K562 (cell line): ENCODE measurements around the gene EEA1. TPM values are rescaled to one million over a fixed set of nuclear protein-coding genes. Genes with fewer than 3 reads are reported as not detected.

Experiments
- BCL6 ChIP-seq: fragments of 250-450 bp; sonication (Bioruptor Pico); IDR thresholded peaks from 2 replicates; pipeline ENCODE4 v1.4.0; 2020
- BHLHE40 ChIP-seq: IDR thresholded peaks from 2 replicates; pipeline ENCODE4 v1.6.1; 2011; ENCODE audit warnings: low read length, improper control_type of control experiment
- CREB3L1 ChIP-seq: fragments of 450-650 bp; IDR thresholded peaks from 2 replicates; pipeline ENCODE4 v1.6.1; 2014; ENCODE audit warnings: low read depth, mild to moderate bottlenecking, moderate library complexity, borderline replicate concordance
- MAFK ChIP-seq: IDR thresholded peaks from 2 replicates; pipeline ENCODE4 v1.6.1; 2011; ENCODE audit warnings: low read length, improper control_type of control experiment
- MBD1 ChIP-seq: fragments of 250-450 bp; sonication (Bioruptor Pico); IDR thresholded peaks from 2 replicates; pipeline ENCODE4 v1.8.0; 2022; ENCODE audit warnings: inconsistent platforms
- MCM7 ChIP-seq, 2 experiments: fragments of 450-650 bp; IDR thresholded peaks; 2 replicates each; pipeline ENCODE4 v1.6.1; 2016 to 2018
- MYBL2 ChIP-seq, 2 experiments: fragments of 450-650 bp in 1 of 2; sonication (generic) in 1 of 2; formaldehyde crosslinking in 1 of 2; IDR thresholded peaks; 2 replicates each; pipeline versions ENCODE4 v1.6.1 to v1.8.1; 2017 to 2022; ENCODE audit warnings: borderline replicate concordance in 1 of 2, inconsistent platforms in 1 of 2, low read depth in 1 of 2, mild to moderate bottlenecking in 1 of 2, missing genetic modification reagents in 1 of 2, moderate library complexity in 1 of 2
- PCBP2 ChIP-seq: fragments of 200-400 bp; formaldehyde crosslinking; IDR thresholded peaks from 2 replicates; pipeline ENCODE4 v1.6.1; 2018; ENCODE audit warnings: low read length, low read depth, mild to moderate bottlenecking, moderate library complexity; ENCODE audit not compliant: poor library complexity, severe bottlenecking
- PHB ChIP-seq: fragments of 250-450 bp; sonication (Bioruptor Pico); IDR thresholded peaks from 2 replicates; pipeline ENCODE4 v1.5.0; 2021
- POLR2AphosphoS2 ChIP-seq: IDR thresholded peaks from 2 replicates; pipeline ENCODE4 v1.6.1; 2012; ENCODE audit warnings: low read length, improper control_type of control experiment
- PRMT5 ChIP-seq: sonication (generic); formaldehyde crosslinking; IDR thresholded peaks from 2 replicates; pipeline ENCODE4 v1.5.0; 2020; ENCODE audit warnings: missing genetic modification reagents
- RBBP5 ChIP-seq: fragments of 200-600 bp; sonication (generic); IDR thresholded peaks from 2 replicates; pipeline ENCODE4 v1.6.1; 2012; ENCODE audit warnings: borderline replicate concordance, mild to moderate bottlenecking, low read length, control low read depth, inconsistent platforms; ENCODE audit not compliant: insufficient read depth, poor library complexity, severe bottlenecking
- SLC30A9 ChIP-seq: fragments of 250-450 bp; sonication (Bioruptor Pico); IDR thresholded peaks from 2 replicates; pipeline ENCODE4 v1.8.0; 2022; ENCODE audit warnings: mild to moderate bottlenecking, moderate library complexity
- WHSC1 ChIP-seq: IDR thresholded peaks from one replicate; pipeline ENCODE4 v1.6.1; 2012; ENCODE audit warnings: low read length, control low read depth, inconsistent platforms
- ZBTB43 ChIP-seq: sonication (generic); formaldehyde crosslinking; IDR thresholded peaks from 2 replicates; pipeline ENCODE4 v1.8.0; 2023; ENCODE audit warnings: mild to moderate bottlenecking, missing genetic modification reagents
- polyA plus RNA-seq, 8 experiments: library from polyadenylated mRNA; depleted of rRNA in 4 of 8; stranded (reverse) in 5 of 8; unstranded in 3 of 8; fragments of >200 nt; fragmentation: Nextera tagmentation in 2 of 8; fragmentation: Illumina TruSeq in 1 of 8; extraction: Ambion mirVana in 2 of 8; extraction: Trizol in 1 of 8; gene quantifications; 2 replicates each; pipeline versions ENCODE4 v1.2.1 to v1.2.3, GENCODE V29; 2011 to 2014; ENCODE audit warnings: inconsistent platforms in 1 of 8, missing spikeins in 1 of 8
- total RNA-seq, 7 experiments: library from RNA; depleted of rRNA in 6 of 7; stranded (reverse); fragments of >200 nt in 6 of 7; fragmentation: Illumina TruSeq in 2 of 7; extraction: Trizol in 2 of 7; gene quantifications; 2 replicates each; pipeline versions ENCODE4 v1.2.1 to v1.2.3, GENCODE V29; 2011 to 2021; ENCODE audit warnings: low replicate concordance in 1 of 7
- TF ChIP-seq, protein P1 (sequence below): fragments of 450-650 bp; IDR thresholded peaks from 2 replicates; pipeline ENCODE4 v1.6.1; 2017; ENCODE audit warnings: antibody characterized with exemption, mild to moderate bottlenecking
- TF ChIP-seq, protein P2 (sequence below): sonication (generic); formaldehyde crosslinking; IDR thresholded peaks from 2 replicates; pipeline ENCODE4 v1.5.0; 2020; ENCODE audit warnings: missing genetic modification reagents

Gene EEA1
- total and polyA plus RNA-seq, 9 of the 15 experiments (the other 6 are each of a cell fraction or from before 2014, with no cell fraction given) = 3.5 to 17.1 (median 7.5) TPM

- TF ChIP-seq, protein P1, sequence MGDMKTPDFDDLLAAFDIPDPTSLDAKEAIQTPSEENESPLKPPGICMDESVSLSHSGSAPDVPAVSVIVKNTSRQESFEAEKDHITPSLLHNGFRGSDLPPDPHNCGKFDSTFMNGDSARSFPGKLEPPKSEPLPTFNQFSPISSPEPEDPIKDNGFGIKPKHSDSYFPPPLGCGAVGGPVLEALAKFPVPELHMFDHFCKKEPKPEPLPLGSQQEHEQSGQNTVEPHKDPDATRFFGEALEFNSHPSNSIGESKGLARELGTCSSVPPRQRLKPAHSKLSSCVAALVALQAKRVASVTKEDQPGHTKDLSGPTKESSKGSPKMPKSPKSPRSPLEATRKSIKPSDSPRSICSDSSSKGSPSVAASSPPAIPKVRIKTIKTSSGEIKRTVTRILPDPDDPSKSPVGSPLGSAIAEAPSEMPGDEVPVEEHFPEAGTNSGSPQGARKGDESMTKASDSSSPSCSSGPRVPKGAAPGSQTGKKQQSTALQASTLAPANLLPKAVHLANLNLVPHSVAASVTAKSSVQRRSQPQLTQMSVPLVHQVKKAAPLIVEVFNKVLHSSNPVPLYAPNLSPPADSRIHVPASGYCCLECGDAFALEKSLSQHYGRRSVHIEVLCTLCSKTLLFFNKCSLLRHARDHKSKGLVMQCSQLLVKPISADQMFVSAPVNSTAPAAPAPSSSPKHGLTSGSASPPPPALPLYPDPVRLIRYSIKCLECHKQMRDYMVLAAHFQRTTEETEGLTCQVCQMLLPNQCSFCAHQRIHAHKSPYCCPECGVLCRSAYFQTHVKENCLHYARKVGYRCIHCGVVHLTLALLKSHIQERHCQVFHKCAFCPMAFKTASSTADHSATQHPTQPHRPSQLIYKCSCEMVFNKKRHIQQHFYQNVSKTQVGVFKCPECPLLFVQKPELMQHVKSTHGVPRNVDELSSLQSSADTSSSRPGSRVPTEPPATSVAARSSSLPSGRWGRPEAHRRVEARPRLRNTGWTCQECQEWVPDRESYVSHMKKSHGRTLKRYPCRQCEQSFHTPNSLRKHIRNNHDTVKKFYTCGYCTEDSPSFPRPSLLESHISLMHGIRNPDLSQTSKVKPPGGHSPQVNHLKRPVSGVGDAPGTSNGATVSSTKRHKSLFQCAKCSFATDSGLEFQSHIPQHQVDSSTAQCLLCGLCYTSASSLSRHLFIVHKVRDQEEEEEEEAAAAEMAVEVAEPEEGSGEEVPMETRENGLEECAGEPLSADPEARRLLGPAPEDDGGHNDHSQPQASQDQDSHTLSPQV = peak; percentile 86
- TF ChIP-seq RBBP5 (peak; percentile 95), MCM7 (IDR thresholded peaks at IDR 0.05) (no peak), MYBL2 (IDR thresholded peaks at IDR 0.05; ENCODE audit: low read depth) (no peak), MYBL2 (CRISPR knock-in tag; IDR thresholded peaks at IDR 0.05; ENCODE audit: borderline replicate concordance) (no peak), SLC30A9 (no peak), PRMT5 (CRISPR knock-in tag) (no peak), MAFK (peak; percentile 75), POLR2AphosphoS2 (no peak), CREB3L1 (peak; percentile 84), WHSC1 (no peak), PCBP2 (no peak), PHB (CRISPR knock-in tag) (0 out of 2 replicates have a peak, but pooled peaks have one; percentile 63), BCL6 (no peak), BHLHE40 (peak; percentile 75), ZBTB43 (CRISPR knock-in tag) (0 out of 2 replicates have a peak, but pooled peaks have one; percentile 55), MBD1 (no peak)
- TF ChIP-seq, protein P2, sequence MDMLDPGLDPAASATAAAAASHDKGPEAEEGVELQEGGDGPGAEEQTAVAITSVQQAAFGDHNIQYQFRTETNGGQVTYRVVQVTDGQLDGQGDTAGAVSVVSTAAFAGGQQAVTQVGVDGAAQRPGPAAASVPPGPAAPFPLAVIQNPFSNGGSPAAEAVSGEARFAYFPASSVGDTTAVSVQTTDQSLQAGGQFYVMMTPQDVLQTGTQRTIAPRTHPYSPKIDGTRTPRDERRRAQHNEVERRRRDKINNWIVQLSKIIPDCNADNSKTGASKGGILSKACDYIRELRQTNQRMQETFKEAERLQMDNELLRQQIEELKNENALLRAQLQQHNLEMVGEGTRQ (CRISPR knock-in tag) = peak; percentile 20; the same call in 1 of the 2 replicates
Observed at GRCh38 chr12:92928962-92929915, at the start of gene EEA1 (continued).
